NB4 (cell line): ENCODE data around the gene CD101.

Experiments
- DNase-seq: peaks from one replicate; pipeline ENCODE4 v3.0.0; 2010; ENCODE audit warnings: low read depth
- H3K4me3 ChIP-seq: one replicate; pipeline ENCODE4 v1.5.1; 2011; ENCODE audit warnings: mild to moderate bottlenecking, low read depth, low read length, moderate library complexity
- CTCF ChIP-seq: IDR thresholded peaks from one replicate; pipeline ENCODE4 v1.5.1; 2012; ENCODE audit warnings: low read depth, low read length
- MAX ChIP-seq: IDR thresholded peaks from 2 replicates; pipeline ENCODE4 v1.6.1; 2011; ENCODE audit warnings: low read depth, low read length
- MYC ChIP-seq: IDR thresholded peaks from 2 replicates; pipeline ENCODE4 v1.6.1; 2011; ENCODE audit warnings: low read depth, low read length
- POLR2A ChIP-seq: IDR thresholded peaks from 2 replicates; pipeline ENCODE4 v1.6.1; 2011; ENCODE audit warnings: mild to moderate bottlenecking; ENCODE audit not compliant: insufficient read length; ENCODE audit errors: extremely low read depth

Gene CD101

GRCh38 chr1:117014209-117014608 is 12.6 kb downstream of the CD101 start:
- no peak for TF ChIP-seq MYC

GRCh38 chr1:117015724-117016123 is 14.2 kb downstream of the CD101 start:
- no peak for DNase-seq
- H3K4me3 ChIP-seq: no peak overlapping the region
- TF ChIP-seq MAX (no peak), CTCF (no peak)

More at GRCh38 chr1:117014209-117014608, 12.6 kb downstream of the CD101 start:
- no peak for DNase-seq
- H3K4me3 ChIP-seq: no peak overlapping the region

- no peak for DNase-seq
- no peak overlapping the region for H3K4me3 ChIP-seq
- TF ChIP-seq POLR2A (no peak), MYC (no peak), CTCF (no peak), MAX (no peak)
Observed at GRCh38 chr1:117017062-117017461, 15.5 kb downstream of the CD101 start.

- DNase-seq: no peak
- no peak overlapping the region for H3K4me3 ChIP-seq
- TF ChIP-seq CTCF (no peak), MAX (no peak), POLR2A (no peak), MYC (no peak)
Observed at GRCh38 chr1:117017648-117018047, 16.1 kb downstream of the CD101 start.

- H3K4me3 ChIP-seq: no peak overlapping the region
- TF ChIP-seq MYC (no peak), CTCF (no peak), POLR2A (no peak), MAX (no peak)
- no peak for DNase-seq
Observed at GRCh38 chr1:117020526-117021156, 19.1 kb downstream of the CD101 start.

- no peak overlapping the region for H3K4me3 ChIP-seq
- no peak for DNase-seq
- TF ChIP-seq CTCF (no peak), MYC (no peak), POLR2A (no peak), MAX (no peak)
Observed at GRCh38 chr1:117022114-117022513, 20.6 kb downstream of the CD101 start.
